GM12892 (cell line): ENCODE measurements around the gene SMPD3.

Experiments
- DNase-seq: peaks from one replicate; pipeline ENCODE4 v3.0.0; 2011; ENCODE audit not compliant: insufficient read length
- FAIRE-seq: peaks from 2 replicates; lab custom pipeline; 2011; peaks lifted over from hg19 to GRCh38; lab: Jason Lieb, UNC
- POLR2A ChIP-seq: IDR thresholded peaks from 2 replicates; pipeline ENCODE4 v1.6.1; 2011; ENCODE audit warnings: low read depth, low read length, control low read depth
- POLR2AphosphoS5 ChIP-seq: IDR thresholded peaks from 2 replicates; pipeline ENCODE4 v1.6.1; 2011; ENCODE audit warnings: low read depth, low read length, control low read depth
- TAF1 ChIP-seq: IDR thresholded peaks from 2 replicates; pipeline ENCODE4 v1.6.1; 2011; ENCODE audit warnings: low read depth, mild to moderate bottlenecking, control low read depth, low read length, borderline replicate concordance

Gene SMPD3

DNA sequence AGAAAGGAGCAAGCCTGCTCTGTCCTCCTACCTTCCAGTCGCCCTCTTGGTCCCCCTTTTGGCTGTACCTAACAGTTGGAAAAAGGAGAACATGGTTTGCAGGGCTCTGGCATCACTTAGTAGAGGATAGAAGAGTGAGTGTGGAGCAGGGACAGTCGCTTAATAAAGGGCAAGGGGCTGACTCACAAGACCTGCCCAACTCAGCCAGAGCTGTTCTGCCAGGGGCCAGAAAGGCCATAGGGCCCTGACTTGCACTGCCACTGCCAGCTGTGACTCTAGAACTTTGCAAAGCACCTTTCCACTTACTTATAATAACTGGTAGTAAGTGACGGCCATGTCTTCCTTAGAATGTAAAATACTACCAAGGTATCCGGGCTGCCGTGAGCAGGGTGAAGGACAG, 124.0 kb downstream of the SMPD3 start:
- DNase-seq (no peak), FAIRE-seq (no peak)
- TF ChIP-seq POLR2AphosphoS5: no peak
- TF ChIP-seq TAF1: no peak
- no peak for TF ChIP-seq POLR2A

DNA sequence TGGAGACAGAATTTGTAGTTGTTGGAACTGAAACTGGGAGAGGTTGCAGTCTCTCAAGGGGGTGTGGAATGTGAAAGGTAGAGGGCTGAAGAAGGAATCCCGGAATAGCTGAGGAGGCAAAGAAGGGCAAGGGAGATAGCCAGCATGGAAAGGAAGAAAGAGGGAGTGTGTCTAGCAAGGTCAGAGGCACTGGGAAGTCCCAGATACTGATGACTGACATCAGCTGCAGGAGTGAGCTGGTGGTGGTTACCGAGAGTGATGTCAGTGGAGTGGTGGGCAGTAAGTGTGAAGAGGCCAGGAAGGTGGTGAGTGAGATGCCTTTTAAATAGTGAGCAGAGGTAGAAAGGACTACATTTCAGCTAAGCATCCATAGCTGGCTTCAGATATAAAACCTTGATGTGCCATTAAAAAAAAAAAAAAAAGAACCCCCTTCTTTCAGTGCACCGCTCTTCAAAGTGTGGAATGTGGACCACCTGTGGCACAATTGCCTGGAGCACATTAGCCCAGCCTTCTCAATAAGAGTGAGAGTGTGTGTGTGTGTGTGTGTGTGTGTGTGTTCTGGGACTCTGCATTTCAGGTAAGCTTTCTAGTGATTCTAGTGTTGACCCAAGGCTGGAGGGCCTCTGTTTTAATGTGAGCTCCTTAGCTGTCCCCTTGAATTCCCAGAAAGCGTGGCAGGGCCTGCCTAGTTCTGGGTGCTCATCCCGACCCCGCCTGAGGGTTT, 129.0 kb downstream of the SMPD3 start:
- DNase-seq: peak; percentile 33
- TF ChIP-seq POLR2A (no peak), TAF1 (no peak)
- peak; percentile 84 for FAIRE-seq

DNA sequence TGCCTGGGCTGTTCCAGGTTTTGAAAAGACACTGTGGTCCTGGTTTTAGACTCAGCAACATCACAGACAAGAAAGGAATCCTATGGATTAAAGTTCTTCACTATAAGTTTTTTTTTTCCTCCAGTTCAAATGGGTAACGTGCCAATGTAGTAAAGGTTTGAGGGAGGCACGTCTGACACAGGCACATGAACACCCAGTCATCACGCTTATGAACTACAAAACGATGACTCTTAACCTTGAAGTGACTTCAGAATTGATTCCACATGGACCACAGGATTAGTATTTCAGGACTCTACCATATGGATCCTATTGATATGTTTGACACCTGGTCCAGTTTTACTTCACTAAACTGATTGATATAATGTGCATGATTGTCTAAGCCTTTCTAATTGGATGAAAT, 135.2 kb downstream of the SMPD3 start:
- no peak for DNase-seq
- no peak for TF ChIP-seq TAF1
- FAIRE-seq: no peak

DNA sequence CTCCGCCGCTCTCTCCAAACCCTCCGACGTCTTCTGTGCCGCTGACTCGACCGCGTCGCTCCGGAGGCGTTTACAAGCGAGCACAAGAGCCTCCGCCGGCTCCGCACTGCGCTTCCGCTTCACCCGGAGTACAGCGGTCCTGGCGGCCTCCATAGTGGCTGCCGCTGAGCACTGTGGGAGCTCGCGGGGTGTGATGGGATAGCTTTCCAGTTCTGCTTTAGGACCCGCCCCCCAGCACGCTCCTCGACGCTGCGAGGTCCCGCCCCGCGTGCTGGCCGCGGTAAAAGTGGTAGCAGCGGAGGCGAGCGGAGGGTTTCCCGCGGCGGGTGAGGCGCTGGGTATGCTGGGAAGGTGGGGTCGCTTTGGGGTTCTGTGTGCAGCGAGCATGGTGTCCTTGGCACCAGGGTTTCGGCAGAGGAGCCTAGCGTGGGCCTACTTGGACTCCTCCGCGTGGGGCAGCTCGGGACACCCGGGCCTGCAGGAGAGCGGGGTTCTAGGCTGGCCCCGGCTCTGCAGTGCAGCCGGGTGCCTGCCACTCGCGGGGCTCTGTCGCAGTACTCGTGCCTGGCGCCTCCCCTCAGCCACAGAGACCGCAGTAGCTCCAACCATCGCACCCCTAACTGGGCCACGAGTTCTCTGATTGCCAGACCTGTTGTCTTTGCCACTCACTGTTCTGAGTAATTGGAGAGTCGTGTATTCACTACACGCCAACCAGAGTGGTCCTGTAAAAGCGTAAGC, 137.4 kb downstream of the SMPD3 start, which contains the start of the genes PRMT7 and SLC7A6OS:
PRMT7 (plus strand) TSS at position 246 of the 738 bp plus-strand sequence. CDS start 4,961 bp downstream, outside the sequence.
SLC7A6OS (minus strand) TSS at position 173 of the 738 bp plus-strand sequence; CDS start at position 153, 20 bp downstream.
- peak; percentile 94 for FAIRE-seq

DNA sequence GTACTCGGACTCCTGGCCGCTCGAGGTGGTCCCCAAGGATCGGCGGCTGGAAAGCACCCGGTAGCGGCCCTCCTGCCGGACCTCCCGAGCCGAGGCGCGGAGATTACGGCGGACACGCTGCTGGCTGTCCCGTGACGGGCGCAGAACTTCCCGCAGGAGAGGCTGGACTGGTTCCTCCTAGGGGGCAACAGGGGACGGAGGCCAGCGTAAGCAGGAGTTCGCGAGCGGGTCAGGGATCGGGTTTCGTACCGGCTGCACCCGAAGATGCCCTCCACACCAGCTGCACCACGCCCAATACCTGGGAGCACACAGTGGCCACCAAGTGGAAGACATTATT, 137.9 kb downstream of the SMPD3 start:
- no peak for DNase-seq
- no peak for TF ChIP-seq TAF1
- TF ChIP-seq POLR2A: no peak
- no peak for TF ChIP-seq POLR2AphosphoS5
- FAIRE-seq: no peak

More for the DNA sequence above, 137.4 kb downstream of the SMPD3 start, which contains the start of the genes PRMT7 and SLC7A6OS:
- DNase-seq: peak; percentile 96
- TF ChIP-seq POLR2AphosphoS5 (peak; percentile 94), POLR2A (peak; percentile 96), TAF1 (peak; percentile 89)

DNA sequence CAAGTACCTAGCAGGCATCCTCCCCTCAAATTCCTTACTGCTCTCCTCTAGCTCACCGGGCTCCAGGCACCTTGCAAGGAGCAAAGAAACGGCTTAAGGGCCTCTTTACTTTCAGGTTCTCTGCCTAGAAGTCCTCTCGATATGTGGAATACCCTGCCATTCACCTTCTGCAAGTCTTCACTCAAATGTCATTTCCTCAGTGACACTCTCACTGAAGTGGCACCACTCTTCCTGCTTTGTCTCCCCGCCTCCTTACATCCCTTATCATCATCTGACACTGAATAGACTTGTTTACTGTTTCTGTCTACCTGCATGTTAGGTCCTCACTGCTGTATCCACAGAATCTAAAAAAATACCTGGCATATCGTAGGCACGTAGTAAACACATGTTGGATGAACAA, 138.5 kb downstream of the SMPD3 start:
- no peak for FAIRE-seq
- TF ChIP-seq TAF1: no peak
- TF ChIP-seq POLR2A: no peak
- TF ChIP-seq POLR2AphosphoS5: no peak
- DNase-seq: no peak
